Left ventricle myocardium inferior (tissue), 1 donor: ENCODE measurements around the gene SLIRP. TPM values are rescaled to one million over a fixed set of nuclear protein-coding genes. Genes with fewer than 3 reads are reported as not detected.
"Not testable (repeated sequence)": the region's sequence is repeated elsewhere in the genome, so short reads cannot be mapped to it uniquely, and the experiment has no call there.

ENCODE experiments used
- DNase-seq: peaks from one replicate; pipeline ENCODE4 v3.0.0-alpha.2; 2020
- H3K27ac ChIP-seq: fragments of 200-600 bp; replicated peaks from 2 replicates; pipeline ENCODE4 v1.8.0; 2021
- H3K27me3 ChIP-seq: fragments of 200-600 bp; 2 replicates; pipeline ENCODE4 v1.8.0; 2021; ENCODE audit warnings: low read depth
- H3K36me3 ChIP-seq: fragments of 200-600 bp; 2 replicates; pipeline ENCODE4 v1.8.0; 2021
- H3K4me1 ChIP-seq: fragments of 200-600 bp; 2 replicates; pipeline ENCODE4 v1.8.0; 2021
- H3K4me3 ChIP-seq: fragments of 200-600 bp; 2 replicates; pipeline ENCODE4 v1.8.0; 2021; ENCODE audit warnings: mild to moderate bottlenecking, moderate library complexity
- H3K9me3 ChIP-seq: fragments of 200-600 bp; replicated peaks from 2 replicates; pipeline ENCODE4 v1.8.0; 2021
- intact Hi-C: fragments of 100-400 bp; cut with micrococcal nuclease; formaldehyde crosslinking; loops from one replicate; pipeline ENCODE4 v1.11.0; 2022
- long read RNA-seq: library from polyadenylated mRNA; unstranded; transcript quantifications from one replicate; pipeline ENCODE4 v2.0.0, GENCODE V29; 2021
- total RNA-seq: library from RNA; stranded (reverse); fragmentation: NEBNext Ultra II Directional; extraction: Animal tissue kit (Norgen Biotek cat#: 25700); gene quantifications from one replicate; pipeline ENCODE4 v1.2.1, GENCODE V29; 2021
- TF ChIP-seq, protein P1 (sequence below): fragments of 200-600 bp; IDR thresholded peaks from 2 replicates; pipeline ENCODE4 v1.8.0; 2021; ENCODE audit warnings: antibody characterized with exemption, mild to moderate bottlenecking, borderline replicate concordance
- donor health status: DM: no; HTN: yes; CAD: no; lungs with severe emphysema.

SLIRP gene
- total RNA-seq, result 204 TPM
- long read RNA-seq, transcript SLIRP-209 (4 exons, 408 nt), result major isoform, 120 of 130 reads
- long read RNA-seq, partial matches to known transcripts, result 1 of 130 reads
- long read RNA-seq, other reads (novel, unspliced or antisense), result 1 of 130 reads

DNA sequence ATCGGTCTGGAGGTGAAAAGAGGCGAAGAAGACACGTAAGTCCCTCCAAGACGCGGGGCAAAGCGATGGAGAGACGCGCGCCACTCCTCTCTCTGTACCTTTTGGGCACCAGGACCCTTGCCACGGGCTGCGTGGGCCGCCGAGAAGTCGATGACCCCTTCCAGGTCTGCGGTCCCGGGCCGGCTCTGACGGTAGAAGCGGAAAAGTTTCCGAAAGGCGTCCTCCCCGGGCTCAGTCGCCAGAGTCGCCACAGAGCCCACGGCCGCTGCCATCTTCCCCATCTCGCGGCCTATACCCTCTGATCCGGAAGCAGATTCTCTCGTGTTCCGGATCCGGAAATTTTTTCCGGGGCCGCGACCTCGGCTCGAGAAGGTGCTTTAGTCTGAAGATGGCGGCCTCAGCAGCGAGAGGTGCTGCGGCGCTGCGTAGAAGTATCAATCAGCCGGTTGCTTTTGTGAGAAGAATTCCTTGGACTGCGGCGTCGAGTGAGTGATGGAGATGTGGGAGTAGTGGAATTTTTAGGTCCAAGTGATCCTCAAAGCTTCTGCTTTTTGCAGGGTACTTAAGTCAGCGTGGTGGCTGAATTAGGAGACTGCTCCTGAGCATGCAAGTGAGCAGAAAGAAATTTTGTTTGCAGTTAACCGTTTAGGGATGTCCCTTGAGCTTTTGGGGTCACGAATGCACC is at the start of gene SLIRP, which contains the start of gene ALKBH1:
TSS of gene SLIRP (plus strand) at position 380 of the 685 bp plus-strand sequence. CDS start at position 389, 9 bp downstream.
TSS of gene ALKBH1 (minus strand) at position 300 of the 685 bp plus-strand sequence. CDS start at position 281, 19 bp downstream.
- intact Hi-C loops, result no loop called here
- Histone ChIP-seq H3K9me3 (no peaks in the 10 kb centered on the region), H3K27ac (peak within 1 kb of the TSS; percentile 83), H3K4me1 (peaks cover 49% of the 10 kb centered on the region), H3K27me3 (no peaks in the 10 kb centered on the region), H3K4me3 (peak within 1 kb of the TSS; percentile 98), H3K36me3 (peaks cover 47% of the 10 kb centered on the region)
- TF ChIP-seq, protein P1, sequence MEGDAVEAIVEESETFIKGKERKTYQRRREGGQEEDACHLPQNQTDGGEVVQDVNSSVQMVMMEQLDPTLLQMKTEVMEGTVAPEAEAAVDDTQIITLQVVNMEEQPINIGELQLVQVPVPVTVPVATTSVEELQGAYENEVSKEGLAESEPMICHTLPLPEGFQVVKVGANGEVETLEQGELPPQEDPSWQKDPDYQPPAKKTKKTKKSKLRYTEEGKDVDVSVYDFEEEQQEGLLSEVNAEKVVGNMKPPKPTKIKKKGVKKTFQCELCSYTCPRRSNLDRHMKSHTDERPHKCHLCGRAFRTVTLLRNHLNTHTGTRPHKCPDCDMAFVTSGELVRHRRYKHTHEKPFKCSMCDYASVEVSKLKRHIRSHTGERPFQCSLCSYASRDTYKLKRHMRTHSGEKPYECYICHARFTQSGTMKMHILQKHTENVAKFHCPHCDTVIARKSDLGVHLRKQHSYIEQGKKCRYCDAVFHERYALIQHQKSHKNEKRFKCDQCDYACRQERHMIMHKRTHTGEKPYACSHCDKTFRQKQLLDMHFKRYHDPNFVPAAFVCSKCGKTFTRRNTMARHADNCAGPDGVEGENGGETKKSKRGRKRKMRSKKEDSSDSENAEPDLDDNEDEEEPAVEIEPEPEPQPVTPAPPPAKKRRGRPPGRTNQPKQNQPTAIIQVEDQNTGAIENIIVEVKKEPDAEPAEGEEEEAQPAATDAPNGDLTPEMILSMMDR, result no peak
- DNase-seq, result peak; percentile 88

DNA sequence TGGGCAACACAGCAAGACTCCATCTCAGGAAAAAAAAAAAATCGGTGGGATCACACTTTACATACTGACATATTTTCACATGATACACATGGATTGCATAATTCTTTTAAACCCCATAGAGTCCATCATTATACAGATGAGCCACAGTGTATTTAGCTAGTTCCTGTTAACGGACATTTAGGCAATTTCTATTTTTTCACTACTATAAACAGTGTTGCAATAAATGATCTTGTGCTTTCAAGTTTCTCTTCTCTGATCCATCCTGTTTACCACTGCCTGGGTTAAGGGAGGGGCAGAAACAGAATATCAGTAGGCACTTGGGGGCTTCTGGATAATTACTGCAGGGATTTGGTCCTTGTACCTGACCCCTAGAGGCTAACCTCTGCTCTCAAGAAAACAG is 48.1 kb upstream of the SLIRP start:
- intact Hi-C loops, result no loop called here
- Histone ChIP-seq H3K4me3 (no peak overlapping the region), H3K27ac (no peak overlapping the region), H3K4me1 (peaks cover 8% of the 10 kb centered on the region), H3K9me3 (no peaks in the 10 kb centered on the region), H3K36me3 (no peaks in the 10 kb centered on the region), H3K27me3 (peaks cover 6% of the 10 kb centered on the region)
- TF ChIP-seq, protein P1, result no peak
- DNase-seq, result no peak

DNA sequence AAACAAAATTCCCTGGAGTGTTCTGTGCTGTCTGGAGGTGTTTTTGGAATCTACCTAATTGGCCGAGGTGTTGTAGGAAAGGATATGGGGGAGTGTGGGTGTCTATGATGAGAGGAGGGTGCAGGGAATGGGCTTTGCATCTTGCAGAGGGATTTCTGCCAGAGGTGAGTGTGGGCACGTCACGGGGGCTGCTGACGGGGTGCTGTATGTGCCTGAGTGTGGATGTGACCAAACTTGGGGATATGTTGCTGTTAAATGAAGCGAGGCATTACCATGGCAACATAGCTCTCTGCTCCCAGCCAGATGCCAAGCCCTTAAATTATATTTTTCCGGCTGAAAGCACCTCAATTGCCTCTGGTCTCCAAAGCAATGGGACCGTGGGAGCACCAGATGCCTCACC is 47.1 kb upstream of the SLIRP start:
- Histone ChIP-seq H3K27me3 (peaks cover 6% of the 10 kb centered on the region), H3K4me1 (peaks cover 8% of the 10 kb centered on the region), H3K4me3 (no peak overlapping the region), H3K9me3 (no peaks in the 10 kb centered on the region), H3K27ac (no peak overlapping the region), H3K36me3 (no peaks in the 10 kb centered on the region)
- TF ChIP-seq, protein P1, result no peak
- intact Hi-C loops, result no loop called here
- no peak for DNase-seq

DNA sequence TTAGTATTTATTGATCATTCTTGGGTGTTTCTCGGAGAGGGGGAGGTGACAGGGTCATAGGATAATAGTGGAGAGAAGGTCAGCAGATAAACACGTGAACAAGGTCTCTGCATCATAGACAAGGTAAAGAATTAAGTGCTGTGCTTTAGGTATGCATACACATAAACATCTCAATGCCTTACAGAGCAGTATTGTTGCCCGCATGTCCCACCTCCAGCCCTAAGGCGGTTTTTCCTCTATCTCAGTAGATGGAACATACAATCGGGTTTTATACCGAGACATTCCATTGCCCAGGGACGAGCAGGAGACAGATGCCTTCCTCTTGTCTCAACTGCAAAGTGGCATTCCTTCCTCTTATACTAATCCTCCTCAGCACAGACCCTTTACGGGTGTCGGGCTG is 46.3 kb upstream of the SLIRP start:
- H3K36me3 ChIP-seq, H3K27ac ChIP-seq, H3K27me3 ChIP-seq, H3K4me3 ChIP-seq, H3K4me1 ChIP-seq, intact Hi-C loops, H3K9me3 ChIP-seq, DNase-seq: not testable (repeated sequence)

DNA sequence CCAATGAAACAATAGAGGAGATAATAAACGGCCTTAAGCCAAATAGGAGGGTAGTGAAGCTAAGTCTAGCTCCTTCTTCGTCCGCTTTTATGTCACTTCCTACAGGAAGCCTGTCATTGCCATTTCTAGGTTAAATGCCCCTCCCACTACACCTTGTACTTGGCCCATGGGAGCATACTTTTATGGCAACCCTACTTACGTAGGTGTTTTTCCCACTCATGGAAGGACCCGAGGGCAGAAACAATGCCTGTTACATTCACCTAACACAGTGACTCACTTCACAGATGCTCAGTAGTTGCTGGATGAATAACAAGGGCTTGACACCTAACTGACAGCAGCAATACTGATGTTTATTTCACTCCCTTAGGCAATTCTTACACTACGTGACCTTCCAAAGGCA is 44.6 kb upstream of the SLIRP start:
- Histone ChIP-seq H3K4me1 (peaks cover 4% of the 10 kb centered on the region), H3K4me3 (no peak overlapping the region), H3K27me3 (peaks cover 6% of the 10 kb centered on the region), H3K9me3 (no peaks in the 10 kb centered on the region), H3K36me3 (no peaks in the 10 kb centered on the region), H3K27ac (peak overlapping the region; percentile 61)
- no peak for DNase-seq
- intact Hi-C loops, result no loop called here
- TF ChIP-seq, protein P1, result no peak

DNA sequence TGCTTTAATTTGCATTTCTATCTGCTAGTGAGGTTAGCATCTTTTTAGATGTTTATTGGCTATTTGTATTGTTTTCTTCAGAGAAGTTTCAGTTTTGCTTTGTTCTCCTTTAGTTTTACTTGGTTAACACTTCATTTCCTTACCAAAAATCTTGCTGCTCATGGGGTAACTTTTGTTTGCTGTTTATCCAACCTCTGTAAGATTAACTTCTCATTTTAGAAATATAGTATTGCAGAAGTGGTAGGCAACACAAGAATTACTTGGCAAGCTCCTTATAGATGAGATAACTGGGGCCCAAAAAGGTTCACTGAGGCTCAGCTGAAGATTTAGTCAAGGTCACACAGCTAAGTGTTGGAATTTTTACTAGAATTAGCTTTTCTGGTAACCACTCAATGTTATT is 40.6 kb upstream of the SLIRP start:
- Histone ChIP-seq H3K9me3 (no peaks in the 10 kb centered on the region), H3K27ac (no peak overlapping the region), H3K4me1 (peaks cover 4% of the 10 kb centered on the region), H3K27me3 (no peaks in the 10 kb centered on the region), H3K4me3 (no peak overlapping the region), H3K36me3 (peaks cover 3% of the 10 kb centered on the region)
- no peak for DNase-seq
- intact Hi-C loops, result no loop called here
- TF ChIP-seq, protein P1, result no peak
